Panc1 (cell line): Measurements from ENCODE around the gene CD300E. TPM values are rescaled to one million over a fixed set of nuclear protein-coding genes. Genes with fewer than 3 reads are reported as not detected.

Experiments
- ATAC-seq: fragments of 200-7000 bp; cut with Tn5 transposase; 2 replicates; pipeline ENCODE4 v1.9.1; 2020; ENCODE audit warnings: mild to moderate bottlenecking, moderate library complexity
- BruUV-seq: library from RNA; stranded (reverse); fragments of 400-500 nt; replicated peaks from 2 replicates; lab custom pipeline; 2021; lab: Mats Ljungman, UMichigan
- CTCF ChIA-PET: fragments of 300-600 bp; sonication (Branson Sonifier 250); formaldehyde crosslinking; loops from one replicate; lab custom pipeline; 2022; ENCODE audit warnings: antibody characterized with exemption; lab: Charles Lee
- POLR2A ChIA-PET: fragments of 300-600 bp; sonication (Branson Sonifier 250); formaldehyde crosslinking; loops from one replicate; lab custom pipeline; 2022; ENCODE audit warnings: antibody characterized with exemption; lab: Charles Lee
- DNase-seq: peaks from one replicate; pipeline ENCODE4 v3.0.0-alpha.2; 2010; ENCODE audit warnings: low read depth, low spot score
- H3K27ac ChIP-seq: 2 replicates; pipeline ENCODE4 v1.5.1; 2011; ENCODE audit warnings: mild to moderate bottlenecking, low read length, inconsistent platforms
- H3K27me3 ChIP-seq: fragments of 200-500 bp; sonication (Bioruptor generic); 2 replicates; pipeline ENCODE4 v1.6.0; 2014; ENCODE audit warnings: low read length, inconsistent platforms; ENCODE audit not compliant: control insufficient read depth, insufficient read depth
- H3K36me3 ChIP-seq: fragments of 200-500 bp; sonication (Bioruptor generic); 2 replicates; pipeline ENCODE4 v1.5.1; 2014; ENCODE audit warnings: inconsistent platforms, mild to moderate bottlenecking, low read length, moderate library complexity; ENCODE audit not compliant: control insufficient read depth, insufficient read depth
- H3K4me1 ChIP-seq: 2 replicates; pipeline ENCODE4 v1.5.1; 2011; ENCODE audit warnings: inconsistent platforms, mild to moderate bottlenecking, low read length, moderate library complexity; ENCODE audit not compliant: control insufficient read depth, insufficient read depth
- H3K4me3 ChIP-seq, 2 experiments: 2 replicates each; pipeline ENCODE4 v1.5.1; 2011 to 2012; ENCODE audit warnings: low read depth in 2 of 2, low read length in 2 of 2, mild to moderate bottlenecking in 2 of 2, inconsistent platforms in 1 of 2, moderate library complexity in 1 of 2
- H3K9me3 ChIP-seq: fragments of 200-500 bp; sonication (Bioruptor generic); 2 replicates; pipeline ENCODE4 v1.5.1; 2014; ENCODE audit warnings: low read depth, mild to moderate bottlenecking, inconsistent platforms, low read length, moderate library complexity; ENCODE audit not compliant: control insufficient read depth, insufficient read depth
- POLR2AphosphoS5 ChIP-seq: IDR thresholded peaks from 2 replicates; pipeline ENCODE4 v1.6.1; 2012; ENCODE audit warnings: mild to moderate bottlenecking, low read depth, low read length, moderate library complexity
- SIN3A ChIP-seq: IDR thresholded peaks from 2 replicates; pipeline ENCODE4 v1.6.1; 2012; ENCODE audit warnings: low read depth, mild to moderate bottlenecking, low read length, moderate library complexity, borderline replicate concordance; ENCODE audit not compliant: insufficient read depth
- TCF7L2 ChIP-seq: IDR thresholded peaks from 2 replicates; pipeline ENCODE4 v1.6.1; 2011; ENCODE audit warnings: mild to moderate bottlenecking, low read depth, low read length, inconsistent platforms
- in situ Hi-C: cut with HindIII; loops from 2 replicates; pipeline ENCODE4 v1.10.0; 2016; ENCODE audit warnings: low sequenced_read_pairs, low pct_unique_long_range_greater_than_20kb
- intact Hi-C: fragments of 100-400 bp; cut with micrococcal nuclease; formaldehyde crosslinking; loops from one replicate; pipeline ENCODE4 v1.10.0; 2022; ENCODE audit not compliant: unreplicated experiment
- total RNA-seq: library from RNA; stranded (reverse); gene quantifications from one replicate; pipeline ENCODE4 v1.2.1, GENCODE V29; 2021; ENCODE audit not compliant: unreplicated experiment
- TF ChIP-seq, protein P1 (sequence below), 2 experiments: IDR thresholded peaks; 2 replicates each; pipeline ENCODE4 v1.6.1; 2011 to 2012; ENCODE audit warnings: low read depth in 2 of 2, control low read depth in 1 of 2, low read length in 1 of 2, mild to moderate bottlenecking in 1 of 2, moderate library complexity in 1 of 2; ENCODE audit not compliant: insufficient read depth in 1 of 2
- TF ChIP-seq, protein P2 (sequence below): fragments of 450-650 bp; IDR thresholded peaks from 2 replicates; pipeline ENCODE4 v1.5.1; 2017; ENCODE audit warnings: mild to moderate bottlenecking

CD300E gene
- total RNA-seq, 1 experiment from 2014 or later, result not detected

GRCh38 chr17:74610108-74610507 lies 13.4 kb downstream of the CD300E start:
- Histone ChIP-seq H3K27me3 (peaks cover 37% of the 10 kb centered on the region), H3K27ac (no peak overlapping the region), H3K9me3 (no peaks in the 10 kb centered on the region), H3K4me1 (0 out of 2 replicates have a peak, but pooled peaks cover 1% of the 10 kb centered on the region), H3K4me3 (no peak overlapping the region), H3K36me3 (no peaks in the 10 kb centered on the region)
- ATAC-seq (no peak), DNase-seq (no peak)
- ChIA-PET POLR2A (no interaction called here), CTCF (no interaction called here)
- BruUV-seq, result no TSS peak
- TF ChIP-seq, protein P1, sequence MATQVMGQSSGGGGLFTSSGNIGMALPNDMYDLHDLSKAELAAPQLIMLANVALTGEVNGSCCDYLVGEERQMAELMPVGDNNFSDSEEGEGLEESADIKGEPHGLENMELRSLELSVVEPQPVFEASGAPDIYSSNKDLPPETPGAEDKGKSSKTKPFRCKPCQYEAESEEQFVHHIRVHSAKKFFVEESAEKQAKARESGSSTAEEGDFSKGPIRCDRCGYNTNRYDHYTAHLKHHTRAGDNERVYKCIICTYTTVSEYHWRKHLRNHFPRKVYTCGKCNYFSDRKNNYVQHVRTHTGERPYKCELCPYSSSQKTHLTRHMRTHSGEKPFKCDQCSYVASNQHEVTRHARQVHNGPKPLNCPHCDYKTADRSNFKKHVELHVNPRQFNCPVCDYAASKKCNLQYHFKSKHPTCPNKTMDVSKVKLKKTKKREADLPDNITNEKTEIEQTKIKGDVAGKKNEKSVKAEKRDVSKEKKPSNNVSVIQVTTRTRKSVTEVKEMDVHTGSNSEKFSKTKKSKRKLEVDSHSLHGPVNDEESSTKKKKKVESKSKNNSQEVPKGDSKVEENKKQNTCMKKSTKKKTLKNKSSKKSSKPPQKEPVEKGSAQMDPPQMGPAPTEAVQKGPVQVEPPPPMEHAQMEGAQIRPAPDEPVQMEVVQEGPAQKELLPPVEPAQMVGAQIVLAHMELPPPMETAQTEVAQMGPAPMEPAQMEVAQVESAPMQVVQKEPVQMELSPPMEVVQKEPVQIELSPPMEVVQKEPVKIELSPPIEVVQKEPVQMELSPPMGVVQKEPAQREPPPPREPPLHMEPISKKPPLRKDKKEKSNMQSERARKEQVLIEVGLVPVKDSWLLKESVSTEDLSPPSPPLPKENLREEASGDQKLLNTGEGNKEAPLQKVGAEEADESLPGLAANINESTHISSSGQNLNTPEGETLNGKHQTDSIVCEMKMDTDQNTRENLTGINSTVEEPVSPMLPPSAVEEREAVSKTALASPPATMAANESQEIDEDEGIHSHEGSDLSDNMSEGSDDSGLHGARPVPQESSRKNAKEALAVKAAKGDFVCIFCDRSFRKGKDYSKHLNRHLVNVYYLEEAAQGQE (IDR thresholded peaks at IDR 0.05; ENCODE audit: insufficient read depth in 1 of 2, low read depth in 2 of 2, low read length in 1 of 2), result peak; percentile 78 to 87
- TF ChIP-seq SIN3A (no peak), TCF7L2 (no peak), POLR2AphosphoS5 (no peak)
- TF ChIP-seq, protein P2, sequence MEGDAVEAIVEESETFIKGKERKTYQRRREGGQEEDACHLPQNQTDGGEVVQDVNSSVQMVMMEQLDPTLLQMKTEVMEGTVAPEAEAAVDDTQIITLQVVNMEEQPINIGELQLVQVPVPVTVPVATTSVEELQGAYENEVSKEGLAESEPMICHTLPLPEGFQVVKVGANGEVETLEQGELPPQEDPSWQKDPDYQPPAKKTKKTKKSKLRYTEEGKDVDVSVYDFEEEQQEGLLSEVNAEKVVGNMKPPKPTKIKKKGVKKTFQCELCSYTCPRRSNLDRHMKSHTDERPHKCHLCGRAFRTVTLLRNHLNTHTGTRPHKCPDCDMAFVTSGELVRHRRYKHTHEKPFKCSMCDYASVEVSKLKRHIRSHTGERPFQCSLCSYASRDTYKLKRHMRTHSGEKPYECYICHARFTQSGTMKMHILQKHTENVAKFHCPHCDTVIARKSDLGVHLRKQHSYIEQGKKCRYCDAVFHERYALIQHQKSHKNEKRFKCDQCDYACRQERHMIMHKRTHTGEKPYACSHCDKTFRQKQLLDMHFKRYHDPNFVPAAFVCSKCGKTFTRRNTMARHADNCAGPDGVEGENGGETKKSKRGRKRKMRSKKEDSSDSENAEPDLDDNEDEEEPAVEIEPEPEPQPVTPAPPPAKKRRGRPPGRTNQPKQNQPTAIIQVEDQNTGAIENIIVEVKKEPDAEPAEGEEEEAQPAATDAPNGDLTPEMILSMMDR, result no peak
- in situ Hi-C loops, result no loop called here
- intact Hi-C loops, result no loop called here

GRCh38 chr17:74608511-74608910 lies 15.0 kb downstream of the CD300E start:
- ChIA-PET CTCF (no interaction called here), POLR2A (no interaction called here)
- ATAC-seq, result no peak
- Histone ChIP-seq H3K36me3 (no peaks in the 10 kb centered on the region), H3K4me1 (0 out of 2 replicates have a peak, but pooled peaks cover 3% of the 10 kb centered on the region), H3K4me3 (no peak overlapping the region), H3K27me3 (peaks cover 25% of the 10 kb centered on the region), H3K9me3 (no peaks in the 10 kb centered on the region), H3K27ac (no peak overlapping the region)
- no peak for DNase-seq
- intact Hi-C loops (loop anchor here (10.0 kb wide), 1 partner anchor 56 kb away; no protein-coding TSS in a partner anchor), in situ Hi-C loops (no loop called here)
- TF ChIP-seq, protein P2, result no peak
- TF ChIP-seq, protein P1 (IDR thresholded peaks at IDR 0.05; ENCODE audit: insufficient read depth in 1 of 2, low read depth in 2 of 2, low read length in 1 of 2), result no peak
- TF ChIP-seq TCF7L2, result no peak
- TF ChIP-seq SIN3A, result no peak
- no peak for TF ChIP-seq POLR2AphosphoS5
- no TSS peak for BruUV-seq
